GM19455 (cell line): ENCODE results near the gene HES3.

Experiments
- ATAC-seq: cut with Tn5 transposase; IDR thresholded peaks from one replicate; pipeline ENCODE4 v1.9.1; 2021; ENCODE audit not compliant: unreplicated experiment

The HES3 gene

DNA sequence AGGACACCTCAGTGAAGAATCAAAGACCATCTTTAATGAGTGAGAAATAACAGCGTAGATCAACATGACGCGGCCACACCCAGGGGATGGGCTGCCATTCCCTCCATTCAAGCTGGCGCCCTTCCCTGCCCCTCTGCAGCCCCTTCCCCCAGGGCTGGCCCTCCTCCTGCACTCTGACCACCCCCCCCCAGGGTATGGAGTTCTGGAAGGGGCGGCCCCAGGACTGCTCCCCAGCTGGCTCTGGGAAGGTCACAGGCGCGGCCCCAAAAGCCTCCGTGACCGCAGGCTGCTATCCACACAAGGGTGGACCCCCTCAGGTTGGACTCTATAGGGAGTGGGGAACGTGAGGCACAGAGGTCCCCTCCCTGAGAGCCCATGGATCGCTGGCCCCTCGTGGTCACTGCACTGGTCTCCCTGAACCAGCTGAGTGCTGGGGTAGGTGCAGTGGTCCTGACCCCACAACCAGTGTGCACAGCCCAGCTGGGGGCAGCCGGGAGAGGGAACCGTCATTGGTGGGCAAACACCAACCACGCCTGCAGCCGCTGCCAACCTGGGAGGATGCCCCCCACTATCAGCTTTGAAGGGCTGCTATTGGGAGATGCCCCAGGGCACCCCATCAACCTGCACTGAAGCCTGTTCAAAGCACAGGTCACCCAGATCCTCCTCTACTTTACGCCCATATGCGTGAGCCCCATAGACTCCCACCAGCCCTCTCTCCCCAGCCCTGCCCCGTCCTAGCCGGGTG is 33.0 kb downstream of the HES3 start:
- ATAC-seq, result no peak

- no peak for ATAC-seq
These were observed 34.3 kb downstream of the HES3 start for GRCh38 chr1:6278263-6278662.

DNA sequence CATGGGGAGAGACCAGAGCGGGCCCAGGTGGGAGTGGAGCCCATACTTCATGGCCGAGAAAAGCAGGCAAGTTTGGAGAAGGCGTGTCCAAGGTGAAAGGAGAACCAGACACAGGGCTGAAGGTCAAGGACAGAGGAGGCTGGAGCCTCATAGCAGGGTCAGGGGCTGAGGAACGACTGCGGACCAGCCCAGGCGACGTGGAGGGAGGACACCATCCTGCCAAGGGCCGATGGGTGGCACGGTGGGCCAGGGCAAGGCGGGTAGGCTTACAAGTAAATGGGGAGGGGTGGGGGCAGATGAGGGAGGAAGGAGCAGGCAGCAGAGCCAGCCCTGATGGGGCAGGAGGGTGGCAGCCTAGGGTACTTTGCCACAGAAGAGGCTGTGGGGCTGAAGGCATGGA is 35.1 kb downstream of the HES3 start:
- no peak for ATAC-seq

DNA sequence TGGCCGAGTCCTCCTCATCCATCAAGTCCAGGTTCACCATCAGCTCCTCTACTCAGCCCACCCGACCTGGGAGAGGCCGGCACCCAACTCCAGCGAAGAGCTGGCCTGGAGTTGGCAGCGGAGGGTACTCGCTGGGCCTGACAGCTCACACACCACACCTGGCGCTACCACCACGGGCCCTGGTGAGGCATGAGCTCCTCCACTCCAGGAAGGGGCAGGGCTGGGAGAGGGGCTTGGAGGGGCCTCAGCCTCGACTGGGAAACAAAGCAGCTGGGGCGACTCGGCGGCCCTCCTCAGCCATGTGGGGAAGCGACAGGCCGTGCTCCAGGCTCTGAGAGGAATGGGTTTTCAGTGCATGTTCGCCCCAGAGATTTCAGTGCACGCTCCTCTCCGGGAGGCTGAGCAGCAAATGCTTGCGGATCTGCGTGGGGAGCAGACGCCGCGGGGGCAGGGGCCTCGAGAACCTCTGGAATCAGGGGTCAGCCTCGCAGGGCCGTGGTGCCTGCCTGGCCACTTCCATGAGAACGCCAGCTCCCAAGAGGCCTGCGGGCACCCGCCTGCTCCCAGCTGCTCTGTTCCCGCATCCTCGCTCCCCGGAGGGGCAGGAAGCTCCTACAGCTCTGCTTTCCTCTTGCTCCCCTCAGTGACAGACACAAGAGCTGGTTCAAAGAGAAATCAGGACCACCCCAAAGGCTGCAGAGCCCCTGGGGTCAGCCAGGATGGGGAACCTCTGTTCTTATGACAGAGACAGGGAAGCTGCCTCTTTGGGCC is 35.8 kb downstream of the HES3 start:
- no peak for ATAC-seq

- ATAC-seq, result no peak
These were observed 36.9 kb downstream of the HES3 start for GRCh38 chr1:6280761-6281451.

GRCh38 chr1:6281511-6282402 is 37.8 kb downstream of the HES3 start:
- ATAC-seq, result no peak

DNA sequence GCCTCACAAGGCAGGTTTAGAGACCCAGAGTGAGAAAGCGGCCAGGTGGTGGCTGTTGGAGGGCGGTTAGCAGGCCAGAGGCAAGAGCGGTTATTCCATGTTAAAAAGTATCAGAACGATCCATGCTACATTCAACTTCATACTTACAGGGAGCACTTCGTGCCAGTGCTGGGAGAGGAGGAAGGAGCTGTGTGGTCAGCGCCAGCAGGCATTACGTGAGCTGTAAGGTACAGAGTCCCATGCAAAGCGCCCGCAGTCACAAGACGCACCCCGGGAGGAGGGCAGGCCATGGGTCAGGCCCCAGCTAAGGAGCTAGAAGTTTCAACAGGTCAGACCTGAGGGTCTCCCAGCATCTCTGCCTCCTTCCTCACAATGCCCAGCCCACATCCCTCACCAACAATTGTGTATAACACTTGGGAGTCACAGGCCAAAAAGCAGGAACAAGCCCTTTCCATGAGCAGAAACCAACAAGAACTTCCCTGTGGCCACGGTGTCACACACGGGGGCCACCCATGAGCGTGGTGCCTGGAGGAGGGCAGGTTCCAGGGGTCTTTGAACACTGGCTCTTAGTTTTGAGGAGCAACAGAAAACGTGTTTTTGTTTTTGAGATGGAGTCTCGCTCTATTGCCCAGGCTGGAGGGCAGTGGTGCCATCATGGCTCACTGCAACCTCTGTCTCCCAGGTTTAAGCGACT is 38.7 kb downstream of the HES3 start:
- no peak for ATAC-seq

DNA sequence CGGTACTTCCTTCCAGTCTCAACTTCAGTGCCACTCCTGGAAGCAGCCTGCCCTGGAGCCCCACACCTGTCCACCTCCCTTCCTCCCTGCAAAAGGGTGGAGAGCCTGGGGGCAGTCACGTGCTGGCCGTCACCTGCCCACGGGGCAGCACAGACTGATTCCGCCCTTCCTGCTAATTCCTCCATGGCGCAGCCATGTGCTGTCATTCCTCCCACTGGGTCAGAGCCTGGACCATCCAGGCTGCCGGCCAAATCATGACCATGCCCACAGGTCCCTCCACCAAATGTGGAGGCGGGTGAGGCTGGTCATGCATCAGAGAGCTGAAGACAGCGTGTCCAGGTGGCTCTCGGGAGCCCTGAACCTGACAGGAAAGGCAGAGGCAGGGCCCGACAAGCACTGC is 41.4 kb downstream of the HES3 start:
- ATAC-seq, result no peak

DNA sequence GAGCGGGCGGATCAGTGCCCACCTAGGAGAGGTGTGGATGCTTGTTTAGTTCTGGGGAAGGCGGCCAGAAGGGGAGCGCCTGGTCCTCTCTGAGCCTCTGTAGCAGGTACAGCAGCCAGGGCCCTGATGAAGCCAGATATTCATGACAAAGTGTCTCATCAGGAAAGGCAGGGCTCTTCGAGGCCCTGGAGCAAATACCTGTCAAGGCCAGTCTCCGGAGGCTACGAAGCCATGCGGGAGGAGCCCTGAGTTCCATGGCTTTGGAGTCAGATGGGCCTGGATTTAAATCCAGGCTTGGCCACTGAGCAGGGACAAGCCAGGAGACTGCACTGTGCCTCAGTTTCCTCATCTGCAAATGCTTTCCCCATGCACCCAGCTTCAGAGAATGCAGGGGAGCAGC is 42.3 kb downstream of the HES3 start:
- no peak for ATAC-seq

GRCh38 chr1:6287029-6287428 is 43.0 kb downstream of the HES3 start:
- ATAC-seq, result no peak

- no peak for ATAC-seq
These were observed 43.5 kb downstream of the HES3 start for GRCh38 chr1:6287431-6287886.

DNA sequence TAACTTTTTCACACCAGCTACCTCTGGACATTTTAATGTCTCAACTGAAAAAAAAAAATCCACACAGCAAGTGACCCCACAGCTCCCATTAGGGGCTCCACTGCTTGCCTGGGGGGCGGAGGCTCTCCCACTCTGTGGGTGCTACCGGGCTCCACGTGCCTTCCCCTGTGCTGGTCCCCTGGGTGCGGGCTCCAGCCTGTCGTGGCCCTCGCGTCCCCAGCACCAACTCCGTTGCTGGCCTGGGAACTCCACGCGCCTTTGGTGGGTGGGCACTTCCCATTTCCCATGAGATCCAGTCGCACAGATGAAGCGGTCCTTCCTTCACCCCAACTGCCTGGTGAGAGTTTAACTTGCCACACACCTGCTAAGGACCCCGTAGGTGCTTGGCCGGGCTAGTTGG is 44.0 kb downstream of the HES3 start:
- ATAC-seq, result no peak

DNA sequence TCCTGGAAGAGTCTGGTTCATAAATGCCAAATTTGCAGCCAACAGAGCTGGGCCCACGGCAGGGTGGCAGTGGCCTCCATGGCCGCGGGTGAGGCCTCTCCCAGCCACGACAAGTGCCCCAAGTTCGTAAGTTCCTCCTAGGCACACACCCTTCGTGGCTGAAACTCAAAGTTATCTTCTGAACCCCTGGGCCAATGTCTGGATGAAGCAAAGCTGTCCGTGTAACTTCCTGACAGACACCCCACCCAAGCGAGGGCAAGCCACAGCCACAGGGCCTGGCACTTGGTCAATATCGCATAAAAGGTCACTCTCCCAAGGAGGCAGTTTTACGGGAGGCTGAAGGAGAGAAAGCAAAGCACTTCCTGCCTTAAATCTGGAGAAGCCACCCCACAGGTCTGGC is 44.7 kb downstream of the HES3 start:
- ATAC-seq, result no peak

- ATAC-seq, result no peak
These were observed 48.1 kb downstream of the HES3 start for GRCh38 chr1:6292102-6292501.

DNA sequence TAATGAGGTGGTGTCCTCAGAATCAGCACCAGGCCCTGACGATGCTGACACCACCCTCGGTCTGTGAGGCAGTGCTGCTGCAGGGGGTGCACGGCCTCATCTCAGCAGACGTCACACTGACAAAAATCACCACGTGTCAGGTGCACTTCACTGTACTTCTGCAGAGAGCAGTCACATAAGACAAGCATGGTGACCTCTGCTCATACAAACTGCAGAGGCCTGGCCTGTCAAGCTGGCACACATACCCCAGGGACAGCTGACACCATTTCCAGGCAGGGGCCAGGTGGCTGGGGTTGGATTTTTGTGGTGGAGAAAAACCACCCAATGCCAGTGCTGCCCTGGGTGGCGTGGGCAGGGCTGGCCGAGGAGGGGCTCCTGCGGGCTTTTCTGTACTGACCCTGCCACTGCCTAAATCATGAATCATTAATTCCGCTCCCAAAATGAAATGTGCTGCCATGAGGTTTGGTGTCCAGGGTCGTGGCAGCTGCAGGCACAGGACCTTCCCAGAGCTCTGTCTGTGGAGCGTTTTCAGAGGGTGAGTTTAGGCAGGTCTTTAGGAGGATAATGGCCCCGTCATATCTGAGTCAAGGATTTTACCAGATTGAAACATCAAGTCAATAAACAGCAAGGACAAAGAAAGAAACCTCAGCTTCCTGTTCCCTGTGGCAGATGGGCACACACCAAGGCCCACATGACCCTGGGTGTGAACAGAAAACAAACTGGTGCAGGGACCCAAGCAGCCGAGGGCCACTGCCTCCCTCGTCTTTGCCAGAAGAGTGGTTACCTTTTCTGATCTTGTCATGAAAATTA is 50.3 kb downstream of the HES3 start:
- no peak for ATAC-seq

GRCh38 chr1:6294890-6295556 is 51.0 kb downstream of the HES3 start:
- ATAC-seq, result no peak
